GM23338 (cell line): ENCODE results near the gene ALS2. TPM values are rescaled to one million over a fixed set of nuclear protein-coding genes. Genes with fewer than 3 reads are reported as not detected.

Experiments used
- ATAC-seq: fragments of 200-7000 bp; cut with Tn5 transposase; 3 replicates; pipeline ENCODE4 v1.9.1; 2020
- DNase-seq: peaks from one replicate; pipeline ENCODE4 v3.0.0-alpha.2; 2015; ENCODE audit warnings: low spot score
- H2AFZ ChIP-seq: fragments of 200-600 bp; sonication (generic); 2 replicates; pipeline ENCODE4 v1.8.0; 2016; ENCODE audit warnings: antibody characterized with exemption, mild to moderate bottlenecking, moderate library complexity
- H3F3A ChIP-seq: fragments of 200-600 bp; sonication (generic); replicated peaks from 2 replicates; pipeline ENCODE4 v1.8.0; 2017; ENCODE audit warnings: antibody characterized with exemption, mixed run types, low read depth
- H3K27ac ChIP-seq: fragments of 200-600 bp; sonication (generic); 2 replicates; pipeline ENCODE4 v1.6.1; 2016; ENCODE audit warnings: low read depth
- H3K27me3 ChIP-seq: fragments of 200-600 bp; sonication (generic); 2 replicates; pipeline ENCODE4 v1.8.0; 2016; ENCODE audit warnings: mild to moderate bottlenecking, mixed run types, moderate library complexity; ENCODE audit not compliant: insufficient read depth
- H3K36me3 ChIP-seq: fragments of 200-600 bp; sonication (generic); 2 replicates; pipeline ENCODE4 v1.8.0; 2016; ENCODE audit warnings: mild to moderate bottlenecking; ENCODE audit not compliant: insufficient read depth
- H3K4me1 ChIP-seq: fragments of 200-600 bp; sonication (generic); 2 replicates; pipeline ENCODE4 v1.8.0; 2016; ENCODE audit warnings: mild to moderate bottlenecking, moderate library complexity; ENCODE audit not compliant: insufficient read depth
- H3K4me2 ChIP-seq: fragments of 200-600 bp; sonication (generic); 2 replicates; pipeline ENCODE4 v1.7.1; 2017; ENCODE audit warnings: mixed run types
- H3K4me3 ChIP-seq: fragments of 200-600 bp; sonication (generic); 2 replicates; pipeline ENCODE4 v1.6.1; 2016; ENCODE audit warnings: mixed run types
- H3K79me2 ChIP-seq: fragments of 200-600 bp; sonication (generic); replicated peaks from 2 replicates; pipeline ENCODE4 v1.8.0; 2017; ENCODE audit warnings: mild to moderate bottlenecking; ENCODE audit not compliant: insufficient read depth
- H3K9me2 ChIP-seq: fragments of 200-600 bp; sonication (generic); 2 replicates; pipeline ENCODE4 v1.8.0; 2017; ENCODE audit not compliant: insufficient read depth
- H4K20me1 ChIP-seq: fragments of 200-600 bp; sonication (generic); replicated peaks from 2 replicates; pipeline ENCODE4 v1.8.0; 2017; ENCODE audit warnings: mild to moderate bottlenecking; ENCODE audit not compliant: insufficient read depth
- H3K27ac Mint-ChIP-seq: 2 replicates; pipeline ENCODE4 v1.8.0; 2020; ENCODE audit warnings: inconsistent platforms, mild to moderate bottlenecking, moderate library complexity, mixed read lengths
- H3K27me3 Mint-ChIP-seq: 3 replicates; pipeline ENCODE4 v1.8.0; 2022; ENCODE audit warnings: low read depth, mild to moderate bottlenecking, moderate library complexity, mixed read lengths, inconsistent platforms; ENCODE audit not compliant: insufficient read depth, poor library complexity
- H3K36me3 Mint-ChIP-seq: 3 replicates; pipeline ENCODE4 v1.8.0; 2021; ENCODE audit warnings: low read depth, mild to moderate bottlenecking, inconsistent platforms, moderate library complexity, mixed read lengths
- H3K4me1 Mint-ChIP-seq: 3 replicates; pipeline ENCODE4 v1.8.0; 2020; ENCODE audit warnings: mild to moderate bottlenecking, inconsistent platforms, mixed read lengths
- H3K4me3 Mint-ChIP-seq: 3 replicates; pipeline ENCODE4 v1.8.0; 2021; ENCODE audit warnings: moderate library complexity, mild to moderate bottlenecking, inconsistent platforms, mixed read lengths
- H3K9me3 Mint-ChIP-seq: 3 replicates; pipeline ENCODE4 v1.8.0; 2020; ENCODE audit warnings: moderate library complexity, mild to moderate bottlenecking, inconsistent platforms, mixed read lengths
- CREB1 ChIP-seq: fragments of 250-450 bp; sonication (Bioruptor Pico); IDR thresholded peaks from 2 replicates; pipeline ENCODE4 v1.5.0; 2020; ENCODE audit warnings: low read depth, mild to moderate bottlenecking, moderate library complexity
- CTCF ChIP-seq, 2 experiments: fragments of 200-600 bp in 1 of 2; sonication (generic) in 1 of 2; conservative IDR thresholded peaks; 2 replicates each; pipeline versions ENCODE4 v1.5.1 to v1.6.1; 2016 to 2017; ENCODE audit warnings: antibody characterized with exemption in 2 of 2, low read depth in 2 of 2, mild to moderate bottlenecking in 2 of 2, moderate library complexity in 1 of 2
- ETS1 ChIP-seq: IDR thresholded peaks from 2 replicates; pipeline ENCODE4 v1.6.1; 2016; ENCODE audit warnings: antibody characterized with exemption
- EZH2 ChIP-seq: fragments of 200-600 bp; sonication (generic); IDR thresholded peaks from one replicate; pipeline ENCODE4 v1.8.0; 2017; ENCODE audit warnings: antibody characterized with exemption, mild to moderate bottlenecking, low read depth; ENCODE audit not compliant: unreplicated experiment
- EZH2phosphoT487 ChIP-seq: fragments of 200-600 bp; sonication (generic); IDR thresholded peaks from one replicate; pipeline ENCODE4 v1.8.1; 2018; ENCODE audit warnings: antibody characterized with exemption; ENCODE audit not compliant: unreplicated experiment
- JUNB ChIP-seq: IDR thresholded peaks from one replicate; pipeline ENCODE4 v1.6.1; 2016; ENCODE audit warnings: antibody characterized with exemption; ENCODE audit not compliant: unreplicated experiment
- NANOG ChIP-seq: IDR thresholded peaks from 2 replicates; pipeline ENCODE4 v1.6.1; 2016; ENCODE audit warnings: antibody characterized with exemption, borderline replicate concordance
- POLR2AphosphoS5 ChIP-seq: IDR thresholded peaks from 2 replicates; pipeline ENCODE4 v1.6.1; 2016; ENCODE audit warnings: antibody characterized with exemption, low read depth
- REST ChIP-seq: IDR thresholded peaks from one replicate; pipeline ENCODE4 v1.6.1; 2018; ENCODE audit warnings: antibody characterized with exemption; ENCODE audit not compliant: unreplicated experiment
- STAT1 ChIP-seq: IDR thresholded peaks from one replicate; pipeline ENCODE4 v1.6.1; 2016; ENCODE audit warnings: antibody characterized with exemption; ENCODE audit not compliant: unreplicated experiment
- ZNF114 ChIP-seq: fragments of 250-450 bp; sonication (Bioruptor Pico); IDR thresholded peaks from 2 replicates; pipeline ENCODE4 v1.5.0; 2020; ENCODE audit warnings: mild to moderate bottlenecking, moderate library complexity
- ZNF331 ChIP-seq: fragments of 250-450 bp; sonication (Bioruptor Pico); IDR thresholded peaks from 2 replicates; pipeline ENCODE4 v1.5.0; 2020; ENCODE audit warnings: low read depth, mild to moderate bottlenecking, moderate library complexity
- ZNF462 ChIP-seq: fragments of 250-450 bp; sonication (Bioruptor Pico); IDR thresholded peaks from 2 replicates; pipeline ENCODE4 v1.5.0; 2020; ENCODE audit warnings: mild to moderate bottlenecking, moderate library complexity
- polyA plus RNA-seq: library from polyadenylated mRNA; unstranded; fragments of >200 nt; fragmentation: Nextera tagmentation; extraction: Ambion mirVana; gene quantifications from 2 replicates; pipeline ENCODE4 v1.2.1, GENCODE V29; 2016
- total RNA-seq: library from RNA; depleted of rRNA; stranded (reverse); fragments of >200 nt; shearing (Covaris generic); gene quantifications from 2 replicates; pipeline ENCODE4 v1.2.3, GENCODE V29; 2014

The ALS2 gene
- total and polyA plus RNA-seq, 2 experiments from 2014 or later = 9.6 to 43.3 TPM

- Histone ChIP-seq H4K20me1 (no peaks in the 10 kb centered on the region), H2AFZ (no peak overlapping the region), H3K36me3 (peaks cover 15% of the 10 kb centered on the region; the same call in 1 of the 2 replicates), H3K4me2 (no peak overlapping the region), H3F3A (no peaks in the 10 kb centered on the region), H3K27me3 (no peaks in the 10 kb centered on the region), H3K4me1 (no peaks in the 10 kb centered on the region), H3K79me2 (peaks cover 7% of the 10 kb centered on the region), H3K9me2 (no peaks in the 10 kb centered on the region), H3K27ac (no peak overlapping the region), H3K4me3 (no peak overlapping the region)
- no peaks in the 10 kb centered on the region; the same call in 2 of the 3 replicates for H3K36me3 Mint-ChIP-seq
- no peak overlapping the region for H3K4me3 Mint-ChIP-seq
- TF ChIP-seq STAT1 (no peak), CREB1 (CRISPR knock-in tag) (no peak), ZNF331 (CRISPR knock-in tag) (no peak), ETS1 (no peak), CTCF (conservative IDR thresholded peaks at IDR 0.05; ENCODE audit: low read depth in 2 of 2) (no peak), POLR2AphosphoS5 (no peak), REST (no peak), EZH2 (no peak), JUNB (no peak), EZH2phosphoT487 (no peak), NANOG (no peak), ZNF114 (CRISPR knock-in tag) (no peak), ZNF462 (CRISPR knock-in tag) (no peak)
- H3K9me3 Mint-ChIP-seq = no peaks in the 10 kb centered on the region
- ATAC-seq (no peak), DNase-seq (no peak)
- no peak overlapping the region for H3K27ac Mint-ChIP-seq
- H3K27me3 Mint-ChIP-seq = no peaks in the 10 kb centered on the region
- no peaks in the 10 kb centered on the region for H3K4me1 Mint-ChIP-seq
Observed at GRCh38 chr2:201754717-201755415, 25.9 kb downstream of the ALS2 start.
